Superior temporal gyrus (tissue), 1 donor: Measurements from ENCODE around the gene SPO11.

Experiments
- DNase-seq: peaks from one replicate; pipeline ENCODE4 v3.0.0-alpha.2; 2016; ENCODE audit errors: extremely low spot score

SPO11 gene

GRCh38 chr20:57391439-57392301, 62.1 kb downstream of the SPO11 start:
- no peak for DNase-seq

GRCh38 chr20:57392512-57393271, 63.1 kb downstream of the SPO11 start:
- DNase-seq, result no peak
